ENCODE results near the gene C1QTNF1. TPM values are rescaled to one million over a fixed set of nuclear protein-coding genes. Genes with fewer than 3 reads are reported as not detected.

The C1QTNF1 gene
- total RNA-seq = not detected

DNA sequence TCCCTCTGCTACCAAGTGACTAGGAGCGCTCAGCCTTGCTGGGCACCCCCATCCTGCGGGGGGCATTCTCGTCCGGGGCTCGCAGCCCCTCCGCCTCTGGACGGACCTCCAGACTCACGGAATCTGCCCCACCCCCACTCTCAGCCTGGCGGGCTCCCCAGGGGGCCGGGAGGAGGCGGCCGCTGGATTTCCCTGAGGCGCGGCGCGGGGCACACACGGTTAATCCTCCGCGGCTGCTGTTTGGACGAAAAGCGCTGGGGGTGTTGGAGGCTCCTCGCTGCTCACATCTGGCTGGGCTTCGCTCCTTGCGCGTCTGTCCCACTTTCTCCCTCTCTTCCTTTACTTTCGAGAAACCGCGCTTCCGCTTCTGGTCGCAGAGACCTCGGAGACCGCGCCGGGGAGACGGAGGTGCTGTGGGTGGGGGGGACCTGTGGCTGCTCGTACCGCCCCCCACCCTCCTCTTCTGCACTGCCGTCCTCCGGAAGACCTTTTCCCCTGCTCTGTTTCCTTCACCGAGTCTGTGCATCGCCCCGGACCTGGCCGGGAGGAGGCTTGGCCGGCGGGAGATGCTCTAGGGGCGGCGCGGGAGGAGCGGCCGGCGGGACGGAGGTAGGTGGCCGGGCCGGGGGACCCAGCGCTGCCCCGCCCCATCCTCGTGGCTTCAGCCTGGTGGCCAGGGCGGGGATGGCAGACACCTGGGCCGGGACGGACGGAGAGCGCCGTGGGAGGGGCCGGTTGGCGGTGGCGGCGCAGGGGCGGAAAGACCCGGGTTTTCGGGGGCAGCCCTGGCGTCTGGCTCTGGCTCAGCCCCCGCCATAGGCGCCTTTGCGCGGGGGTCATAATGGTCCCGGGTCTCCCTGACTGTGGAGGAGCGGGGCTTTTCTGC lies at the start of gene C1QTNF1:
Gene C1QTNF1, plus strand, starts transcription at position 284 of the 886 bp plus-strand sequence. CDS start 19,800 bp downstream, outside the sequence.
- DNase-seq (peak; percentile 38), ATAC-seq (peak; percentile 80)
- Mint-ChIP-seq H3K36me3 (ENCODE audit: low read depth) (no peaks in the 10 kb centered on the region), H3K9me3 (ENCODE audit: insufficient read depth) (no peaks in the 10 kb centered on the region), H3K27ac (peak within 1 kb of the TSS; percentile 41), H3K4me1 (ENCODE audit: low read depth) (peaks cover 12% of the 10 kb centered on the region), H3K27me3 (ENCODE audit: low read depth) (peaks cover 38% of the 10 kb centered on the region), H3K4me3 (peak within 1 kb of the TSS; percentile 56)
- ChIA-PET CTCF (no interaction called here), POLR2A (no interaction called here)

DNA sequence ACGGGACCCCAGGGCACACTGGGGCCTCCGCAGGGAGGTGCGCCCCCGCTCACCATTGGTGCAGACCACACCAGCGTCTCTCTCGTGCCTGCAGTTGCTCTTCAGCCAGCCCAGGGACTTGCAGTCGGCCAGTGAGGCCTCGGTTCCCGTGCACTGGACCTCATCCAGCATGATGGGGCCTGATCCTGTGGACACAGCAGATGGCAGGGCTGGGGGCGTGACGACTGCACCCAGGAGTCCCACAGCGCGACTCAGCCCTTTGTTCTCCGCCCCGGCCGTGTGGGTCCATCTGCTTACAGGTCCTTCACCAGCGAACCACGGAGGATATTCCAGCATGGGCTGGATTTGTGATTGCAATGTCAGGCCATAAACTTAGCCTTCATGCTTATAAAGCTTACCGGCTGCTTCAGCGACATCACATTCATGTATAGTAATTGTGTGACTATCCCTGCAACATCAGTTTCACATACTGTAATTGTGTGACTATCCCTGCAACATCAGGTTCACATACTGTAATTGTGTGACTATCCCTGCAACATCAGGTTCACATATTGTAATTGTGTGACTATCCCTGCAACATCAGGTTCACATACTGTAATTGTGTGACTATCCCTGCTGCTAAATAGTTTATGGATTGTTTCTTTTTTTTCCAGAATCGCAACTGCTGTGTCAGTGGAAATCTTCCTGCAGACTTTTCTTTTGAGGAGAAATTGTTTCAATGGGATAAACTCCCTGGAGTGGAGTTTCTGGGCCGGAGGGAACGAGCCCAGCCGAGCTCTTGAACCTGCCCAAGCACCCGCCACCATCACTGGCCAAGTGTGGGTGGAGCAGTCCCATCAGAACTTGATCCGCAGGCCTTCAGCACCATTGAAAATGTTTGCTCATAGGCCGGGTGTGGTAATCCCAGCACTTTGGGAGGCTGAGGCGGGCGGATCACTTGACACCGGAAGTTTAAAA lies 49.1 kb upstream of the C1QTNF1 start:
- no peak overlapping the region for H3K4me3 Mint-ChIP-seq
- no peaks in the 10 kb centered on the region for H3K9me3 Mint-ChIP-seq (ENCODE audit: insufficient read depth)
- peaks cover 35% of the 10 kb centered on the region for H3K36me3 Mint-ChIP-seq (ENCODE audit: low read depth)
- no peak overlapping the region for H3K27ac Mint-ChIP-seq
- DNase-seq (no peak), ATAC-seq (no peak)
- ChIA-PET POLR2A (interaction anchor here (1.4 kb wide), 1 partner anchor 35 kb away, joined by 4 read pairs; the partner anchor contains the start of gene CANT1), CTCF (no interaction called here)
- H3K27me3 Mint-ChIP-seq (ENCODE audit: low read depth) = no peaks in the 10 kb centered on the region
- peaks cover 35% of the 10 kb centered on the region for H3K4me1 Mint-ChIP-seq (ENCODE audit: low read depth)

DNA sequence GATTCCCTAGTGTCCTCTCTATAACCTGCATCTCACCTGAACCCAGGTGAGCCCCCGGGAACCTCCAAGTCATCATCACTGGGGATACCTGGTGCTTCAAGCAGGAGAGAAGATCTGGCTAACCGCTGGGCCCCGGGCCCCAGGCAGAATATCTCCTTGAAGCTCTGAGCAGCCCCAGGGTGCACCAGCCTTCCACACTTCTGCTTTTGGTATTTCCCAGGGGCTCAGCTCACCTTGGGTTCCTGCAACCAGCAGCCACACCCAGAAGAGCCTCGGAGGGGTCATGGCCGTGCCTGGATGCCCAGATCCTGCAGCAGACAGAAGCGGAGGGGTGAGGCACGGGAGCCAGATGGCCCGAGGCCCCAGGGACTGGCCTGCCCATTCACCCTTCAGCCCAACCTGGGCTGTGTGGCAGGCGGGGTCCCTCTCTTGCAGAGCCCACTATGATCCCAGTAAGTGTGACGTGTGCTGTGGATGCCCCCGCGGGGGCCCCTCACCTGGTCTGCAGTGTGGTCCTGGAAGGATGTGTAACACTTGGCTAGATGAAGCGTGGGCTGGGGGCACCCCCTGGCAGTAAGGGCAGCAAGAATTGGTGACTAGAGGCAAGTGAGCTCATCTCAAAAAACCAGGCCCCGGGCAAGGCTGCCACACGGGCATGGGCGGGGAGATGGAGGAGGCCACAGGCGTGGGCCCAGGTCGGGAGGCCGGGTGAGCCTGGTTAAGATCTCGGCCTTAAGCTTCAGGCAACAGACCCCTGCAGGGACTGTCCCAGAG lies 46.9 kb upstream of the C1QTNF1 start:
- DNase-seq = no peak
- Mint-ChIP-seq H3K9me3 (ENCODE audit: insufficient read depth) (no peaks in the 10 kb centered on the region), H3K4me1 (ENCODE audit: low read depth) (peaks cover 30% of the 10 kb centered on the region), H3K27ac (peak overlapping the region; percentile 66), H3K36me3 (ENCODE audit: low read depth) (peaks cover 22% of the 10 kb centered on the region), H3K27me3 (ENCODE audit: low read depth) (no peaks in the 10 kb centered on the region), H3K4me3 (peak overlapping the region; percentile 79)
- no peak for ATAC-seq
- POLR2A ChIA-PET = interaction anchor here (1.0 kb wide), 1 partner anchor 136 kb away, joined by 4 read pairs; no protein-coding TSS in a partner anchor
- CTCF ChIA-PET = interaction anchor here (1.1 kb wide), 1 partner anchor 111 kb away, joined by 4 read pairs; no protein-coding TSS in a partner anchor

DNA sequence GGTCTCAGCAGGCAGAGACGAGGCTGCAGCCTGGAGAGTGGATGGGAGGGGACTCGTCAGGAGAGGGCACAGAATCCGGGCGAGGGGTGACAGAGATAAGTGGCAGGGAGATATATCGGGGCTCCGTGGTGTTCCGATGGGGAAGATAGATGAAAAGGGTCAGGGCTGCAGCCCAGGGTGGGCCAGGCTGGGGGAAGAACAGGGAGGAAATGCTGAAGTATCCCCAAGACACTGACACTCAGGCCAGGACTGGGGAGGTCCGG lies 46.4 kb upstream of the C1QTNF1 start:
- peaks cover 30% of the 10 kb centered on the region for H3K4me1 Mint-ChIP-seq (ENCODE audit: low read depth)
- POLR2A ChIA-PET = no interaction called here
- H3K4me3 Mint-ChIP-seq = peak overlapping the region; percentile 79
- H3K9me3 Mint-ChIP-seq (ENCODE audit: insufficient read depth) = no peaks in the 10 kb centered on the region
- DNase-seq = no peak
- H3K27me3 Mint-ChIP-seq (ENCODE audit: low read depth) = no peaks in the 10 kb centered on the region
- CTCF ChIA-PET = no interaction called here
- ATAC-seq = no peak
- H3K36me3 Mint-ChIP-seq (ENCODE audit: low read depth) = peaks cover 18% of the 10 kb centered on the region
- peak overlapping the region; percentile 66 for H3K27ac Mint-ChIP-seq

DNA sequence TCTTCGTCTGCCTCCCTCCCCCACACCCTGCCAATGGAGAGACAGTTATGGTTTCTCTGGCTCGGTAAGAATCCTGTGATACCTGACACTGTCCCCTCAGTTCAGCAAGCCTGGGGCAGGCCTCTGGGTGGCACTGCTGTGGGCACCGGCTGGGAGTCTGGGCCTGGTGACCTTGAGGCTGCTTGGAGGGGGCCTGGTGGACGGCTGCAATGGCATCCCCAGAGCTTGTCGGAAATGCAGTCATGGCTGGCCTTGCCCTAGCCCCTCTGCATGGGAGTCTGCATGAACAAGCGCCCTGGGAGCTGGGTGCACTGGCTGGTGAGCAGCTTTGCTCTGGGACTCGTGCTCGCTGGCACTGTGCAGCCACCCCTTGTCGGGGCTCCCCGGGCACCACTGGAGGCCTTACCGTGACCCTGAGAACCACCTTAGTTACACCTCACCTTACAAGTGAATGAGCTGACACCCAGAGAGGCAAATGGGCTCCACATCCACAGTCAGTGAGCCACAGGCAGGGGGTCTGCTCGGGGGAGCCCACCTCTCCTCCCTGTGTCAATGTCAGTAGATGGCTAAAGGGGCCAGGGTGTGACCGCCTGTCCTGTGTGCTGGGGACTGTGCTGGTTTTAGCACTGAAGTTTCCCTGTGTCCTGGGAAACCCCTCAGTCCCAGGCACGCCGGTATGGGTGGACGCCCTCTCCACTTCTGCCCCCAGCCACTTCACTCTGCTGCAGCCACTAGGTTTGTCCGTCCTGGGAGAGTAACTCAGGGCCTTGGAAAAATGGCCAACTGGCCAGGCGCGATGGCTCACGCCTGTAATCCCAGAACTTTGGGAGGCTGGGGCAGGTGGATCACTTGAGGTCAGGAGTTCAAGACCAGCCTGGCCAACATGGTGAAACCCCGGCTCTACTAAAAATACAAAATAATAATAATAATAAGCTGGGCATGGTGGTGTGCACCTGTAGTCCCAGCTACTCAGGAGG lies 45.7 kb upstream of the C1QTNF1 start:
- no peak for ATAC-seq

DNA sequence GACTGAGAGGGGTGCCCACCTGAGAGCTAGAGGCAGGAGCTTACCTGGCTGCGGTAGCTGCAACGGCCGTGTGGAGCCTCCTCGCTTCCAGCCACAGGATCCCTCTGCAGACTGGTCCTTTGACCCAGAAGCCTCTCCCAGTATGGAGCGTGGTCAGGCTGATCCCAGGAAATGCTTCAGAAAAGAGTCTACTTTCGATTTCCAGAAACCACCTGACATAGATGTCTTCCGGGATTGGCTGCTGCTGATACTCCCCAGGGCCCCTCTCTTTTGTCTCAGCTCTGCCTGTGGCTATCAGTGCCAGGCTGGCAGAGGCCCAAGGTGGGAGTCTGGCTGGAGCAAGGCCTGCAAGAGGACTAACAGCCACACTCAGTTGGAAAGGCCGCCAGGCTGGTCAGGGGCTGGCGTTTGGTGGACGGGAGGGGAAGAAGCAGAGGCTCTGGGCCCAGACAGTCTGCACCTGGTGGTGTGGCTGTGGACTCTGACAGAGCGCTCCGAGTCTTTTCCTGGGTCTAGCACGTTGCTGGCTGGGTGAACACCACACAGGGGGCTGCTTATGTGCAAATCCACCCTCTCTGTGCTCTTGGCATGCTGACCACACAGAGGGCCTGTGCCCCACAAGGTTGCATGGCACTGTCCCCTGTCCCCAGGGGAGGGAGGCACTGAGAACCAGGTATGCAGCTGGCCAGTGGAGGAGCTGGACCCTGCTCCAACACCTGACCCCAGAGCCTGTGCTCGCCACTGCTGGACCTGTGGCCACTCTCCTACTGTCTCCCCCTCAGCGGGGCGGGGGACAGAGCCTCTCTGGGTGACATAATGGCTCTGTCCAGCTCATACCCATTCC lies 44.0 kb upstream of the C1QTNF1 start, which contains the start of gene LGALS3BP:
Gene LGALS3BP, minus strand, starts transcription at position 144 of the 844 bp plus-strand sequence. CDS start 2,732 bp downstream, outside the sequence.
- Mint-ChIP-seq H3K27me3 (ENCODE audit: low read depth) (no peaks in the 10 kb centered on the region), H3K36me3 (ENCODE audit: low read depth) (peaks cover 13% of the 10 kb centered on the region), H3K27ac (peak within 1 kb of the TSS; percentile 85), H3K4me1 (ENCODE audit: low read depth) (peaks cover 29% of the 10 kb centered on the region), H3K4me3 (peak within 1 kb of the TSS; percentile 79), H3K9me3 (ENCODE audit: insufficient read depth) (no peaks in the 10 kb centered on the region)
- ChIA-PET CTCF (interaction anchor here (1.3 to 2.4 kb wide), 3 partner anchors 9 to 114 kb away, joined by 6 to 11 read pairs (median 6); no protein-coding TSS in a partner anchor), POLR2A (interaction anchor here (1.6 kb wide), 1 partner anchor 139 kb away, joined by 5 read pairs; no protein-coding TSS in a partner anchor)
- DNase-seq = peak; percentile 55
- ATAC-seq = peak; percentile 84

More for the DNA sequence above, 45.7 kb upstream of the C1QTNF1 start:
- CTCF ChIA-PET = interaction anchor here (2.4 kb wide), 1 partner anchor 7 kb away, joined by 11 read pairs; no protein-coding TSS in a partner anchor
- H3K4me1 Mint-ChIP-seq (ENCODE audit: low read depth) = peaks cover 30% of the 10 kb centered on the region
- H3K27ac Mint-ChIP-seq = peak overlapping the region; percentile 85
- peaks cover 18% of the 10 kb centered on the region for H3K36me3 Mint-ChIP-seq (ENCODE audit: low read depth)
- no peaks in the 10 kb centered on the region for H3K9me3 Mint-ChIP-seq (ENCODE audit: insufficient read depth)
- peak overlapping the region; percentile 79 for H3K4me3 Mint-ChIP-seq
- POLR2A ChIA-PET = interaction anchor here (1.6 kb wide), 1 partner anchor 137 kb away, joined by 5 read pairs; no protein-coding TSS in a partner anchor
- no peak for DNase-seq
- H3K27me3 Mint-ChIP-seq (ENCODE audit: low read depth) = no peaks in the 10 kb centered on the region

DNA sequence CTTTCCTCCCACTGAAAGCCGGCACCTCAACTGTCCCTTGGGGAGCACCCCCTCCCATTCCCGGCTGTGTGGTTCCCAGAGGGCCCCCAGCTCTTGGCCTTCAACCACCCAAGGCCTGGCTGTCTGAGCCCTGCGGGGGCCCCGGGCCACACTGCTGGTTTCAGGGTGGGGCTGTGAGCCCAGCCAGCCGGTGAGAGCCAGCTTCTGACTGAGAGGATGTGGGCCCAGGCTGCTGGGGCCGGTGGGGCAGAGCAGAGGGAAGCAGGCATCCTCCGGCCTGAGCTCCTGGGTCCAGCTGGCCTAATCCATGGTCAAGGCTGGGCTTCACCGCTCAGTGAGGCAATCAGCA lies 43.4 kb upstream of the C1QTNF1 start:
- H3K27ac Mint-ChIP-seq = peak overlapping the region; percentile 85
- no peak for DNase-seq
- H3K4me3 Mint-ChIP-seq = peak overlapping the region; percentile 79
- H3K36me3 Mint-ChIP-seq (ENCODE audit: low read depth) = peaks cover 10% of the 10 kb centered on the region
- ChIA-PET POLR2A (no interaction called here), CTCF (interaction anchor here (1.3 to 2.4 kb wide), 3 partner anchors 9 to 115 kb away, joined by 6 to 11 read pairs (median 6); no protein-coding TSS in a partner anchor)
- no peaks in the 10 kb centered on the region for H3K27me3 Mint-ChIP-seq (ENCODE audit: low read depth)
- H3K9me3 Mint-ChIP-seq (ENCODE audit: insufficient read depth) = no peaks in the 10 kb centered on the region
- peaks cover 26% of the 10 kb centered on the region for H3K4me1 Mint-ChIP-seq (ENCODE audit: low read depth)
- ATAC-seq = no peak

DNA sequence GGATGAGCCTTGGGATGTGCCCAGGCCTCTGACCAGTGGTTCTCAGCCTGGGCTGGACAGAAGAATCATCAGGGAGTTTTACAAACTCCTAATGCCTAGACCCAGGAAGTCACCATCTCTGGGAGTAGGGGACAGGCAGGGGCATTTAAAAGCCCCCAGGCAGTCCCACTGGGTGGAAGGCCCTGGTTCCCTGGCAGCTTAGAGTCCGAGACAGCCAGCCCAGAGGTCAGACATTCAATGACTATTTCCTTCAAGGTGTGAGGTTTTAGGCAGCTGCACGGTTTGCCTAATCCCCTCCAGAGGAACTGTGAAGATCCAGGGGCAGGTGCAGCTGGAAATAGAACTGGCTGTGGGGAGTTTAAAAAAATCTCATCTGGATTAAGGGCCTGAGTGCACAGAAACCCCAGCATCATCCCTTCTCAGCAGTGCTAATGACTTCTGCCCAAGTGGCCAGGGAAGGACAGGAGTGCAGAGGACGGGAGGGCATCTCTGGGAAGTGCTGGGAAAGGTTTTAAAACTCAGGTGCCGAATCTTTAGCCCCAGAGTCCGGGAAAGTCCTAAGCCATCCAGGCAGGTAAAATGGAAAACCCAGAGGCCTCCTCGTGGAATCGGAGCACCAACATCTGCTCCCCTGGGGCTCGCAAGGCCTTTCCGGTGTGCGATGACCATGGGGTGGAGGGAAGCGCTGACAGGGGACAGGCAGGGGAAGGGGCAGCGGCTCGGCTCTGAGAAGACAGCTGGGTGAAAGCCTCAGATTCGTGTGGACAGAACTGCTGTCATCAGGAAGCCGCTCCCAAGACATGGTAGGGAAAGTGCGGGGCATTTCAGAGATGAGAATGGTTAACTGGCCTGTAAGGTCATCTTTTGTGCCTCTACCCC lies 42.7 kb upstream of the C1QTNF1 start:
- no peaks in the 10 kb centered on the region for H3K27me3 Mint-ChIP-seq (ENCODE audit: low read depth)
- ChIA-PET CTCF (interaction anchor here (1.8 to 2.6 kb wide), 2 partner anchors 10 to 116 kb away, joined by 6 to 11 read pairs (median 7); no protein-coding TSS in a partner anchor), POLR2A (no interaction called here)
- H3K4me3 Mint-ChIP-seq = no peak overlapping the region
- ATAC-seq (no peak), DNase-seq (no peak)
- H3K9me3 Mint-ChIP-seq (ENCODE audit: insufficient read depth) = no peaks in the 10 kb centered on the region
- H3K4me1 Mint-ChIP-seq (ENCODE audit: low read depth) = peaks cover 30% of the 10 kb centered on the region
- H3K27ac Mint-ChIP-seq = peak overlapping the region; percentile 8
- H3K36me3 Mint-ChIP-seq (ENCODE audit: low read depth) = peaks cover 7% of the 10 kb centered on the region

DNA sequence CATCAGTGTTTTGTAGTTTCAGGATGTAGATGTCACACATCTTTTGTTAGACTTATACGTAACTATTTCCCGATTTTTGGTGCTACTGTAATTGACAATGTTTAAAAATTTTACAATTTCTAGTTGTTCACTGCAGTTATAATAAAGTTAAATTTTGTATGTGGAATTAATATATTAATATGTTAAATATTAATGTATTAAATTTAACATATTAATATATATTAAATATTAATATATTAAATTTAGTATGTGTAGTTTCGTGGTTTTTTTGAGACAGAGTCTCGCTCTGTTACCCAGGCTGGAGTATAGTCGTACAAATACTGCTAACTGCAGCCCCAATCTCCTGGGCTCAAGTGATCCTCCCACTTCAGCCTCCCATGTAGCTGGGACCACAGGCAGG lies 38.6 kb upstream of the C1QTNF1 start:
- no peak for ATAC-seq
- DNase-seq = no peak
- Mint-ChIP-seq H3K27me3 (ENCODE audit: low read depth) (no peaks in the 10 kb centered on the region), H3K36me3 (ENCODE audit: low read depth) (peaks cover 11% of the 10 kb centered on the region), H3K9me3 (ENCODE audit: insufficient read depth) (no peaks in the 10 kb centered on the region), H3K4me3 (no peak overlapping the region), H3K27ac (no peak overlapping the region), H3K4me1 (ENCODE audit: low read depth) (peaks cover 18% of the 10 kb centered on the region)
- ChIA-PET POLR2A (interaction anchor here (0.9 kb wide), 1 partner anchor 133 kb away, joined by 3 read pairs; no protein-coding TSS in a partner anchor), CTCF (interaction anchor here (0.9 to 2.2 kb wide), 4 partner anchors 9 to 55 kb away, joined by 3 to 9 read pairs (median 6); no protein-coding TSS in a partner anchor)

Measured in activated CD8-positive, alpha-beta T cell treated with anti-CD3 and anti-CD28 coated beads, Interleukin-2, amount 10 ng/mL, durations not matched to agents 7 days and 5 days (primary cell).